GM12872 (cell line): ENCODE results near the gene ACADVL.

Source experiments
- CTCF ChIP-seq: IDR thresholded peaks from 3 replicates; pipeline ENCODE4 v1.5.1; 2011; ENCODE audit warnings: low read depth, mild to moderate bottlenecking, low read length, moderate library complexity; ENCODE audit not compliant: insufficient read depth

ACADVL gene

GRCh38 chr17:7177191-7177953, 42.4 kb upstream of the ACADVL start:
- peak; percentile 95 for TF ChIP-seq CTCF

DNA sequence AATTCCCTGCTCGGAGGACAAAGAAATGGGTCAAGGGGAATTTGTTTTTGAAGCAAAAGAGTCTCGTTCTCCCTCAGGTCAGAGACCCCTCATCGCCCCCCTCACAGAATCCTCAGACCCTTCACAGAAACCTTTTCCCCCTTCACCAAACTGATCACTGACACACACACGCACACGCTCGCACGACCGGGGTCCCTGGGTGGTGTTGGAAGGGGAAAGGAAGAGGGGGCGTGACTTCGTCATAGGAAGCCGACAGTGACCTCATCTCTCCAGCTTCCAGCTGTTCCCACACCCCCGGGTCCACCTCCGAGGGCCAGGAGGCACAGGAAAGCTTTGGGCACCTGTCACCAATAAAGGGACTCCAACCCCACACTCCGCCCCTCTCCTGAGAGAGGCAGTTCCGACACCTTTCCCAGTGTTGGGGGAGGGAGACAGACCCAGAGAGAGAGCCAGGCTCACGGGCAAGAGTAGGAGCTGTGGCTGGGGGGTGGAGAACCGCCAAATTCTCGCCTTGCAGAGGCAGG, 41.7 kb upstream of the ACADVL start:
- no peak for TF ChIP-seq CTCF

DNA sequence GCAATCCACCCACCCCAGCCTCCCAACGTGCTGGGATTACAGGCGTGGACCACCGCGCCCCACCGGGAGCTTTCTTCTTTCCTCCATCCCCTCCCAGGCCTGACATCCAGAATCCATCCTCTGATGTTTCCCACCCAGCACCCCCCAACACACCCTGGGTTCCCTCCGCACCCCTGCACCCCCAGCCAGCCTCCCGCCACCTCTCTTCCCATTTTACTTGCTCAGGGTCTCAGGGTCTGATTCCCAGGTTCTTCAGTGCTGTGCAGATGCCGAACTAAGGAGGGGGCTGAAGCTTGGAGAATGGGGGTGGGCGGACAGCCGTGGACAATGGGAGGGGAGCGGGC, 40.8 kb upstream of the ACADVL start:
- no peak for TF ChIP-seq CTCF

GRCh38 chr17:7179317-7180254, 40.2 kb upstream of the ACADVL start, which contains the start of gene ASGR1:
Gene ASGR1 (minus strand): TSS chr17:7179370. CDS start chr17:7178563, 807 bp downstream.
- no peak for TF ChIP-seq CTCF

DNA sequence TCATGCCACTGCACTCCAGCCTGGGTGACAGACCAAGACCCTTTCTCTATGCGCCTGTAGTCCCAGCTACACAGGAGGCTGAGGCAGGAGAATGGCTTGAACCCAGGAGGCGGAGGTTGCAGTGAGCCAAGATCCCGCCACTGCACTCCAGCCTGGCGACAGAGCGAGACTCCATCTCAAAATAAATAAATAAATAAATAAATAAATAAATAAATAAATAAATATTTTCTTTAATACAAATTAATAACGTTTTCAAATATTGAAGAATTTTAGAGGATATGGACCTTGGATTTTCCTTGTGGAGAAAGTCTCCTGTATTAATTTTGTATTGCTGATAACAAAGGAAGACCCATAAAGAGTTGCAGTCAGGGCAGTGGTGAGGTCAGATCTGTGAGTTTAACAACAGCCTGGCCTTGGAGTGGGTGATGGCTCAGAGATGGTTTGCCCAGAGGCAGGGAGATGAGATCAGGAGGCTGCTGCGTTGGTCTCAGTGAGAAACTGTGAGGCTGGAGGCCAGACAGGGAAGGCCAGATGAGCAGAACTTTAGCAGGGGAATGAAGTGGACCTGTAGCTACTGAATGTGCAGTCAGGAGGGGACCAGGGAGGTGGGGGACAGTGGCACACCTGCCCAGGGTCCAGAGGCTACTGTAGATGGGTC, 36.2 kb upstream of the ACADVL start:
- no peak for TF ChIP-seq CTCF

- TF ChIP-seq CTCF = no peak
These were observed 35.6 kb upstream of the ACADVL start for GRCh38 chr17:7184091-7184488.

GRCh38 chr17:7184647-7185046, 35.1 kb upstream of the ACADVL start:
- TF ChIP-seq CTCF = no peak
